WTC11 (cell line): ENCODE measurements around the gene HSD17B12. TPM values are rescaled to one million over a fixed set of nuclear protein-coding genes. Genes with fewer than 3 reads are reported as not detected.
A peak's percentile ranks its signal among the peaks of the same experiment; 100 is the strongest.

Source experiments
- ATAC-seq: fragments of 200-7000 bp; cut with Tn5 transposase; 2 replicates; pipeline ENCODE4 v1.10.0; 2021; ENCODE audit warnings: mild to moderate bottlenecking, moderate library complexity
- CTCF ChIA-PET: fragments of 300-600 bp; sonication (Branson Sonifier 250); formaldehyde crosslinking; loops from one replicate; lab custom pipeline; 2021; ENCODE audit warnings: antibody characterized with exemption; lab: Charles Lee
- POLR2A ChIA-PET: fragments of 350-600 bp; sonication (Branson Sonifier 250); formaldehyde crosslinking; loops from one replicate; lab custom pipeline; 2021; ENCODE audit warnings: antibody characterized with exemption; lab: Charles Lee
- DNase-seq: peaks from one replicate; pipeline ENCODE4 v3.0.0; 2021; ENCODE audit warnings: low spot score
- H3K27ac Mint-ChIP-seq: 2 replicates; pipeline ENCODE4 v1.8.0; 2021; ENCODE audit warnings: mixed read lengths
- H3K27me3 Mint-ChIP-seq: 2 replicates; pipeline ENCODE4 v1.8.0; 2021; ENCODE audit warnings: low read depth, mild to moderate bottlenecking, moderate library complexity, mixed read lengths
- H3K36me3 Mint-ChIP-seq: 2 replicates; pipeline ENCODE4 v1.8.0; 2021; ENCODE audit warnings: mixed read lengths
- H3K4me1 Mint-ChIP-seq: 2 replicates; pipeline ENCODE4 v1.8.0; 2022; ENCODE audit warnings: mixed read lengths
- H3K4me3 Mint-ChIP-seq: 2 replicates; pipeline ENCODE4 v1.8.0; 2021; ENCODE audit warnings: mild to moderate bottlenecking, moderate library complexity, mixed read lengths
- H3K9me3 Mint-ChIP-seq: 2 replicates; pipeline ENCODE4 v1.8.0; 2021; ENCODE audit warnings: mixed read lengths
- AFF4 ChIP-seq: sonication (generic); formaldehyde crosslinking; IDR thresholded peaks from 2 replicates; pipeline ENCODE4 v1.8.1; 2023; ENCODE audit warnings: mild to moderate bottlenecking, missing genetic modification reagents, borderline replicate concordance
- AR ChIP-seq: fragments of 250-450 bp; sonication (Bioruptor Pico); IDR thresholded peaks from 2 replicates; pipeline ENCODE4 v1.9.0; 2021; ENCODE audit warnings: mild to moderate bottlenecking
- ATF2 ChIP-seq: sonication (generic); formaldehyde crosslinking; IDR thresholded peaks from 2 replicates; pipeline ENCODE4 v1.8.1; 2022; ENCODE audit warnings: low read depth, missing genetic modification reagents, borderline replicate concordance
- E2F1 ChIP-seq: sonication (generic); formaldehyde crosslinking; IDR thresholded peaks from 2 replicates; pipeline ENCODE4 v1.8.0; 2022; ENCODE audit warnings: mild to moderate bottlenecking, missing genetic modification reagents
- FOXP1 ChIP-seq: sonication (generic); formaldehyde crosslinking; IDR thresholded peaks from 2 replicates; pipeline ENCODE4 v1.8.0; 2022; ENCODE audit warnings: missing genetic modification reagents, mild to moderate bottlenecking, moderate library complexity, borderline replicate concordance
- FOXP4 ChIP-seq: sonication (generic); formaldehyde crosslinking; IDR thresholded peaks from 2 replicates; pipeline ENCODE4 v1.8.0; 2022; ENCODE audit warnings: mild to moderate bottlenecking, missing genetic modification reagents
- RELA ChIP-seq: sonication (generic); formaldehyde crosslinking; IDR thresholded peaks from 2 replicates; pipeline ENCODE4 v1.8.1; 2022; ENCODE audit warnings: missing genetic modification reagents, mild to moderate bottlenecking, borderline replicate concordance
- TCF7 ChIP-seq: sonication (generic); formaldehyde crosslinking; IDR thresholded peaks from 2 replicates; pipeline ENCODE4 v1.8.0; 2022; ENCODE audit warnings: mild to moderate bottlenecking, low read depth, missing genetic modification reagents, moderate library complexity
- ZBTB21 ChIP-seq: sonication (generic); formaldehyde crosslinking; IDR thresholded peaks from 2 replicates; pipeline ENCODE4 v1.8.1; 2023; ENCODE audit warnings: mild to moderate bottlenecking, missing genetic modification reagents, borderline replicate concordance
- ZNF317 ChIP-seq: sonication (generic); formaldehyde crosslinking; IDR thresholded peaks from 2 replicates; pipeline ENCODE4 v1.8.1; 2023; ENCODE audit warnings: low read depth, mild to moderate bottlenecking, moderate library complexity, missing genetic modification reagents, borderline replicate concordance
- ZNF532 ChIP-seq: fragments of 250-450 bp; sonication (Bioruptor Pico); IDR thresholded peaks from 2 replicates; pipeline ENCODE4 v1.9.0; 2021; ENCODE audit warnings: mild to moderate bottlenecking, borderline replicate concordance
- total RNA-seq: library from RNA; stranded (reverse); gene quantifications from 3 replicates; pipeline ENCODE4 v1.2.3, GENCODE V29; 2021

Gene HSD17B12
- total RNA-seq, 1 experiment from 2014 or later: 149 TPM

- no peak for TF ChIP-seq FOXP4 (CRISPR knock-in tag)
These were observed 33.8 kb upstream of the HSD17B12 start (continued) for GRCh38 chr11:43646767-43647166.

- H3K36me3 Mint-ChIP-seq: no peaks in the 10 kb centered on the region
- no peak for TF ChIP-seq TCF7 (CRISPR knock-in tag)
- no peak for TF ChIP-seq RELA
- TF ChIP-seq E2F1: no peak
- CTCF ChIA-PET: no interaction called here
- no peaks in the 10 kb centered on the region for H3K9me3 Mint-ChIP-seq
- H3K27me3 Mint-ChIP-seq: peaks cover 8% of the 10 kb centered on the region
- POLR2A ChIA-PET: no interaction called here
- DNase-seq (no peak), ATAC-seq (no peak)
- no peak overlapping the region for H3K4me3 Mint-ChIP-seq
- no peak overlapping the region for H3K27ac Mint-ChIP-seq
- H3K4me1 Mint-ChIP-seq: peaks cover 9% of the 10 kb centered on the region; the same call in 1 of the 2 replicates
These were observed 31.6 kb upstream of the HSD17B12 start for GRCh38 chr11:43648888-43649287.

- Mint-ChIP-seq H3K27me3 (peaks cover 8% of the 10 kb centered on the region), H3K4me3 (no peak overlapping the region), H3K4me1 (peaks cover 8% of the 10 kb centered on the region; the same call in 1 of the 2 replicates), H3K27ac (0 out of 2 replicates have a peak overlapping the region, but pooled peaks have one; percentile 20), H3K9me3 (no peaks in the 10 kb centered on the region), H3K36me3 (no peaks in the 10 kb centered on the region)
- ChIA-PET POLR2A (no interaction called here), CTCF (no interaction called here)
- DNase-seq: no peak
- ATAC-seq: peak; percentile 38
- TF ChIP-seq ATF2: no peak
- TF ChIP-seq AR: no peak
- no peak for TF ChIP-seq FOXP1 (CRISPR knock-in tag)
- TF ChIP-seq AFF4 (CRISPR knock-in tag): no peak
- TF ChIP-seq ZBTB21 (CRISPR knock-in tag): no peak
- no peak for TF ChIP-seq ZNF532 (CRISPR knock-in tag)
- TF ChIP-seq ZNF317: no peak
These were observed 31.0 kb upstream of the HSD17B12 start for GRCh38 chr11:43649501-43649900.
